ENCODE results near the gene HINT2. TPM values are rescaled to one million over a fixed set of nuclear protein-coding genes. Genes with fewer than 3 reads are reported as not detected.
A peak's percentile ranks its signal among the peaks of the same experiment; 100 is the strongest.

Gene HINT2
- total and polyA plus RNA-seq, 2 donors from 2014 or later: 55.1 to 307 TPM

GRCh38 chr9:35829084-35829763 lies 14.4 kb upstream of the HINT2 start, which contains the start of gene TMEM8B:
Gene TMEM8B, plus strand, starts transcription at chr9:35829228. Its CDS starts 220 bp downstream, at chr9:35829448.
- no peak for FAIRE-seq
- peak; percentile 97 to 99 (median 98) for DNase-seq
- Histone ChIP-seq H3K4me3 (ENCODE audit: low read length in 3 of 3) (peak within 1 kb of the TSS; percentile 71 to 90 (median 83)), H3K9me3 (ENCODE audit: control insufficient read depth in 2 of 3, insufficient read depth in 1 of 3, low read length in 3 of 3) (no peaks in the 10 kb centered on the region), H3K4me1 (ENCODE audit: control insufficient read depth in 2 of 3, insufficient read depth in 2 of 3, low read depth in 1 of 3, low read length in 3 of 3) (peaks cover 0 to 28% (median 15%) of the 10 kb centered on the region in 3 donors), H3K9ac (ENCODE audit: low read length in 3 of 3) (peak within 1 kb of the TSS; percentile 52 to 97 (median 73)), H3K27ac (ENCODE audit: low read depth in 2 of 2, low read length in 2 of 2) (peak within 1 kb of the TSS; percentile 88 to 93), H3K27me3 (ENCODE audit: control insufficient read depth, insufficient read depth, low read length) (no peaks in the 10 kb centered on the region), H3K36me3 (ENCODE audit: control insufficient read depth in 2 of 3, insufficient read depth in 3 of 3, low read length in 3 of 3) (no peaks in the 10 kb centered on the region)
- TF ChIP-seq, protein P1, sequence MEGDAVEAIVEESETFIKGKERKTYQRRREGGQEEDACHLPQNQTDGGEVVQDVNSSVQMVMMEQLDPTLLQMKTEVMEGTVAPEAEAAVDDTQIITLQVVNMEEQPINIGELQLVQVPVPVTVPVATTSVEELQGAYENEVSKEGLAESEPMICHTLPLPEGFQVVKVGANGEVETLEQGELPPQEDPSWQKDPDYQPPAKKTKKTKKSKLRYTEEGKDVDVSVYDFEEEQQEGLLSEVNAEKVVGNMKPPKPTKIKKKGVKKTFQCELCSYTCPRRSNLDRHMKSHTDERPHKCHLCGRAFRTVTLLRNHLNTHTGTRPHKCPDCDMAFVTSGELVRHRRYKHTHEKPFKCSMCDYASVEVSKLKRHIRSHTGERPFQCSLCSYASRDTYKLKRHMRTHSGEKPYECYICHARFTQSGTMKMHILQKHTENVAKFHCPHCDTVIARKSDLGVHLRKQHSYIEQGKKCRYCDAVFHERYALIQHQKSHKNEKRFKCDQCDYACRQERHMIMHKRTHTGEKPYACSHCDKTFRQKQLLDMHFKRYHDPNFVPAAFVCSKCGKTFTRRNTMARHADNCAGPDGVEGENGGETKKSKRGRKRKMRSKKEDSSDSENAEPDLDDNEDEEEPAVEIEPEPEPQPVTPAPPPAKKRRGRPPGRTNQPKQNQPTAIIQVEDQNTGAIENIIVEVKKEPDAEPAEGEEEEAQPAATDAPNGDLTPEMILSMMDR (IDR thresholded peaks at IDR 0.05; ENCODE audit: borderline replicate concordance, extremely low read depth, insufficient read depth): no peak
- intact Hi-C loops (cut with DNase I): no loop called here

GRCh38 chr9:35828716-35829083 lies 13.9 kb upstream of the HINT2 start, which contains the start of gene FAM221B:
Gene FAM221B, minus strand, starts transcription at chr9:35828732. Its CDS starts 2,571 bp downstream, at chr9:35826161.
- Histone ChIP-seq H3K27ac (ENCODE audit: low read depth in 2 of 2, low read length in 2 of 2) (peak within 1 kb of the TSS; percentile 88 to 93), H3K36me3 (ENCODE audit: control insufficient read depth in 2 of 3, insufficient read depth in 3 of 3, low read length in 3 of 3) (no peaks in the 10 kb centered on the region), H3K9ac (ENCODE audit: low read length in 3 of 3) (peak within 1 kb of the TSS; percentile 52 to 97 (median 73)), H3K27me3 (ENCODE audit: control insufficient read depth, insufficient read depth, low read length) (no peaks in the 10 kb centered on the region), H3K9me3 (ENCODE audit: control insufficient read depth in 2 of 3, insufficient read depth in 1 of 3, low read length in 3 of 3) (no peaks in the 10 kb centered on the region), H3K4me1 (ENCODE audit: control insufficient read depth in 2 of 3, insufficient read depth in 2 of 3, low read depth in 1 of 3, low read length in 3 of 3) (peaks cover 0 to 26% (median 11%) of the 10 kb centered on the region in 3 donors), H3K4me3 (ENCODE audit: low read length in 3 of 3) (peak within 1 kb of the TSS; percentile 71 to 90 (median 83))
- FAIRE-seq (no peak), DNase-seq (peak in 2 of 5 donors; percentile 74 to 85)
- intact Hi-C loops (cut with DNase I): no loop called here
- TF ChIP-seq, protein P1 (IDR thresholded peaks at IDR 0.05; ENCODE audit: borderline replicate concordance, extremely low read depth, insufficient read depth): no peak

GRCh38 chr9:35827486-35827885 lies 12.6 kb upstream of the HINT2 start:
- H3K9me3 ChIP-seq (ENCODE audit: control insufficient read depth in 2 of 3, insufficient read depth in 1 of 3, low read length in 3 of 3): no peaks in the 10 kb centered on the region
- no peak for FAIRE-seq
- no peak overlapping the region for H3K4me3 ChIP-seq (ENCODE audit: low read length in 3 of 3)
- H3K36me3 ChIP-seq (ENCODE audit: control insufficient read depth in 2 of 3, insufficient read depth in 3 of 3, low read length in 3 of 3): no peaks in the 10 kb centered on the region
- TF ChIP-seq, protein P1 (IDR thresholded peaks at IDR 0.05; ENCODE audit: borderline replicate concordance, extremely low read depth, insufficient read depth): no peak
- H3K4me1 ChIP-seq (ENCODE audit: control insufficient read depth in 2 of 3, insufficient read depth in 2 of 3, low read depth in 1 of 3, low read length in 3 of 3): peaks cover 0 to 17% (median 11%) of the 10 kb centered on the region in 3 donors
- DNase-seq: no peak
- H3K27ac ChIP-seq (ENCODE audit: low read depth in 2 of 2, low read length in 2 of 2): no peak overlapping the region
- no peak overlapping the region for H3K9ac ChIP-seq (ENCODE audit: low read length in 3 of 3)
- no peaks in the 10 kb centered on the region for H3K27me3 ChIP-seq (ENCODE audit: control insufficient read depth, insufficient read depth, low read length)
- intact Hi-C loops (cut with DNase I): no loop called here
